Femur (tissue), 1 donor: Measurements from ENCODE around the gene CENPC.
"Not testable (repeated sequence)": the region's sequence is repeated elsewhere in the genome, so short reads cannot be mapped to it uniquely, and the experiment has no call there.

ENCODE experiments used
- DNase-seq: peaks from one replicate; pipeline ENCODE4 v3.0.0-alpha.2; 2017

The CENPC gene, protein sequence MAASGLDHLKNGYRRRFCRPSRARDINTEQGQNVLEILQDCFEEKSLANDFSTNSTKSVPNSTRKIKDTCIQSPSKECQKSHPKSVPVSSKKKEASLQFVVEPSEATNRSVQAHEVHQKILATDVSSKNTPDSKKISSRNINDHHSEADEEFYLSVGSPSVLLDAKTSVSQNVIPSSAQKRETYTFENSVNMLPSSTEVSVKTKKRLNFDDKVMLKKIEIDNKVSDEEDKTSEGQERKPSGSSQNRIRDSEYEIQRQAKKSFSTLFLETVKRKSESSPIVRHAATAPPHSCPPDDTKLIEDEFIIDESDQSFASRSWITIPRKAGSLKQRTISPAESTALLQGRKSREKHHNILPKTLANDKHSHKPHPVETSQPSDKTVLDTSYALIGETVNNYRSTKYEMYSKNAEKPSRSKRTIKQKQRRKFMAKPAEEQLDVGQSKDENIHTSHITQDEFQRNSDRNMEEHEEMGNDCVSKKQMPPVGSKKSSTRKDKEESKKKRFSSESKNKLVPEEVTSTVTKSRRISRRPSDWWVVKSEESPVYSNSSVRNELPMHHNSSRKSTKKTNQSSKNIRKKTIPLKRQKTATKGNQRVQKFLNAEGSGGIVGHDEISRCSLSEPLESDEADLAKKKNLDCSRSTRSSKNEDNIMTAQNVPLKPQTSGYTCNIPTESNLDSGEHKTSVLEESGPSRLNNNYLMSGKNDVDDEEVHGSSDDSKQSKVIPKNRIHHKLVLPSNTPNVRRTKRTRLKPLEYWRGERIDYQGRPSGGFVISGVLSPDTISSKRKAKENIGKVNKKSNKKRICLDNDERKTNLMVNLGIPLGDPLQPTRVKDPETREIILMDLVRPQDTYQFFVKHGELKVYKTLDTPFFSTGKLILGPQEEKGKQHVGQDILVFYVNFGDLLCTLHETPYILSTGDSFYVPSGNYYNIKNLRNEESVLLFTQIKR

DNA sequence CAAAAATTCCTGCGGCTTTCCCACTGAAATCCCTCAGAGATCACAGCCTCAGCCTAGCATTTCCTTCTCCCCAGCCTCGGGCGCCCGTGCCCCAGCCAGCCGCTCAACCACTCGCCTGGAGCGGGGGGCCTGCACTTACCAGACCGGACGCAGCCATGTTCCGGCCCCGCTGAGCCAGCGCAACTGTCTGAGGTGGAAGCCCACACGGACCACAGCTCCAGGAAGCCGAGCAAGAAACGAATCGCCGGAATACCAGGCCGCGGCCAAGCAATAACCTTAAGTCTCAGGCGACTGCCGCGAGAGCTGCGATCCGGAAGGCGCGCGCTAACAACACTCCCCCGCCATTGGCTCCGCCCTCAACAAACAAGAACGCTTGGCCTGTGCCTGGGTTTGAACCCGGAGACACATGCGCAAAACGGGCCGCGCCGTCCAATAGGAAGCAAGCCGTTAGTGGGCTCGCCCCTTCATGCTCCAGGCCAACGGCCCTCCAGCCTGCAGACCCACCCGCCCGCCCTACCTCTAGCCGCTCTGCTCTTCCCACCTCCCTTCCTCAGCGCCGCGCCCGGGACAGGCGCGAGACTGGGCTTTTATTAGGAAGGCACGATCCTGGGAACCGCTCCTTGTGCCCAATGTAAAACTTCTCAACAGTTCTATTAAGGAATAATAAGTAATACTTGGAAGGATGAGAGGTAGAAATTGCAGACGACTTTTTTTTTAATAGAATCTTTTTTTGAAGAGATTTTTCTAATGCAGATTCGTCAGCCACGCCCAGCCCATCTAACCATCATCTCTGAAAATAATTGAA lies at the start of gene CENPC:
TSS of gene CENPC (minus strand) at position 305 of the 805 bp plus-strand sequence. CDS start at position 157, 148 bp downstream.
- DNase-seq, result peak; percentile 98

DNA sequence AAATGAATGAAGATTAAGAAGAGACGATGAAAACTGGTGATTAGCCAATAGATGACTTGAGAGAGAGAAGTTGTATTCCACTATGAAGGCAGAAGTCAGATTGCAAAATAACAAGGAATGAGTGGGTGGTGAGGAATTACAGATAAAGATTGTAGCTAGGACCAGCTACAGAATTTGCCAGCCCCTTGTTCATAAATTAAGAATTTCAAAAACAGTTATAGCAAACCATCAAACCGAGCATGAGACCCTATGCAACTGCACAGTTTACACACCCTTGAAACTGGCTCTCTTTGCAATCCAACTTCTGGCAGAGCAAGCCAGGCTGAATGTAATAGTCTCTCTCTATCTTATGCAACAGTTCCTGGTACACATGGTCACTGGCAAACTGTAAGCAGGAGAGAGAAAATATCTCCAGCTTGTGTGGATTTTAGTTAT lies 48.5 kb upstream of the CENPC start:
- no peak for DNase-seq

DNA sequence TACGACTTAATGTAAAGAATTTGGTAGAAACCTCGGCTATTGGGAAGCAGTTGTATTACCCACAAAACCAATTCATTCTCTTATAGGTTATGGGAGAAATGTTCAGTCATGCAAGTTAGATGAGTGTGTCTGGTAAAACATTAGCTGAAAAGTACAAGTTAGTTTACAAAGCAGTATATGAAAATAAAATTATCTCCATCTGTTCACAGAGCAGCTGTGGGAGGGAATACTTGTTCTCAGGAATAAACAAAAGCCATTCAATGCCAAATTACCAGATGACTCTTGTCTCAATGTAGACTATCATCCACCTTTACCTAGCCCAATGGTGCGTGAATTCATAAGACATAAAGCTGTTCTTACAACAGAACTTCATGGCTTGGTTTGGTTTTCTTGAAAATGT lies 41.9 kb upstream of the CENPC start:
- no peak for DNase-seq

DNA sequence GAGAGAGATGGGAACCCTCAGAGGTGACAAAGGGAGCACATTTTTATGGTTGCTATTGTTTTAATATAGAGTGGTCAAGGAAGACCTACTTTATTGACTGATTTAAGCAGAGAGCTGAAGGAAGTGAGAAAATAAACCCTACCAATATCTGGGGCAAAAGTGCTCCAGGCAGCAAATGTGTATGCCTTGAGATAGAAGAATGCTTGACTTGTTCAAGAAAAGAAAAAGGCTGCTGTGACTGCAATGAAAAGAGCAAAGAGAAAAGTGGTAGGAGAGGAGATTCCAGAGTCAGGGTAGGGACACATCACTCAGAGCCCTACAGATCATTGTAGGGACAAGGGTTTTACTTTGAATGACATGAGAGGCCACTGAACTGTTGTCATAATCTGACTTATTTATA lies 39.2 kb upstream of the CENPC start:
- DNase-seq, result no peak

DNA sequence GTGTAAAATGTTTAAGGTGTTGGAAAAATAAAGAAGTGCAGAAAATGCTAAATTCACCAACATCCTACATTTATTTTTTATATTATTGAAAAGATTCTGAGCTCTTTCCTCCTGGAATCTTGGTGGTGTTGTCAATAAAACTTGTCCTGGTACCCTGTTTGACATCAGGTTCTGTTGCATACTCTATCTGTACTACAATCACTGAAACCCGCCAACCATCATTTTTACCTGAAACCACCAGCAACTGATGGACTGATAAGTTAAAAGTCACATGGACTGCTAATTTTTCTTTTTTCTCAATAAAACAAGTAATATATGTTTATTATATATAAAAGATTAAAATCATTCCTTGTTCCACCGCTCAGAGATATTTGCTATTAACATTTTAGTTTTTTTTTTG lies 36.6 kb upstream of the CENPC start:
- DNase-seq, result no peak

DNA sequence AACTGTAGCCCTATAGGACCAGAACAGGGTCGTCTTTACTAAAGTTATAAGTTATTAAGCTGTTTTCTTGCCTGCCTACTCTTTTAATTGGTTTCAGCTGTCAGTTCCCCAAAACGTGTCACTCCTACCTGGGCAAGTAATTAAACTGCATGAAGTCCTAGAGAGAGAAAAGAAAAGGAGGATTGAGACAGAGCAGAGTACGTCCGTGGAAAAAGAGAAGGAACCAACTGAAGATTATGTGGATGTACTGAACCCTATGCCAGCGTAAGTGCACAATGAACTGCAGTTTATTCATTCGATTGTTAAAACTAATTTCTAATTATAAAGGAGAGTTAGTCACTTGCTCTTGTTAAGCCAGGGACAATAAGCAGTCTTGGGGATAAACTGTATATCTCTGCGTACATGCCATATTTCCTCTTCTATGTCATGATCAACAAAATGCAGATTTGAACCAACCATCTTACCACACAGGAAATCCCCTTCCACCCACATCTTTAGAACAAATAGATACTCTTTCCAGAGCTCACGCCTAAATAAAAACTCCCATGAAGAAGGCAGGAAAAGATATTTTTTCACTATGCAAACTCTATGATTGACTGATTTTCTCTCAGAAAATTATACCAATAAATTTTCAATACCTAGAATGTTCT lies 36.0 kb upstream of the CENPC start:
- DNase-seq, result no peak

DNA sequence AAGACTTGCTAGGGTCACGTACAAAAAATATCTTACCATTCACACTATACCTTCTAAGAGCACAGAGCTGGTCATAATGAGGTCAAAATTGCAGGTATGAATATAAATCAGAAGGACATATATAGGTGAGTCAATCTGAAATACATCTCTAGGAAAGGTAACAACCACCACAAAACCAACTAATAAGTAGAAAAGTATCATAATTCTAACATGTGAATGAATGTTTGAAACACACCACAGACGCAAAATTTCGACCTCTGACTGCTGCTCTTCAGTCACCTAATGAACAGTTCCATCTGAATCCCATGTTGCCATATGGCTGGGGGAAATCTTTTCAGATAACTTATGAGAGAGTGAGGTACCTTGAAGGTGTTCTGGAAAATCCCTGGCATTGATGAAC lies 35.3 kb upstream of the CENPC start:
- DNase-seq, result no peak

DNA sequence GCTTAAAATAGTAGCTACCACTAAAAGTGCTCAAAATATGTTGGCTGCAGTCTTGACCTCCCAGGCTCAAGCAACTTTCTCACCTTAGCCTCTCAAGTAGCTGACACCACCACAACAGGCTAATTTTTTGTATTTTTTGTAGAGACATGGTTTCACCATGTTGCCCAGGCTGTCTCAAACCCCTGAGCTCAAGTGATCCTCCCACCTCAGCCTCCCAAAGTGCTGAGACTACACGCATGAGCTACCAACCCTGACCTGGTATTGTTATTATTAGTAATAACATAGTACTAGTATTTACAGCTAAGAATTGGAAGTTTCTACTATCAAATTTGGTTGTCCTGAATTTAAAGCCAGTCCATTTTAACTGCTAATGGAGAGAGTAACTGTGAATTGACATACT lies 31.2 kb upstream of the CENPC start:
- DNase-seq, result no peak

DNA sequence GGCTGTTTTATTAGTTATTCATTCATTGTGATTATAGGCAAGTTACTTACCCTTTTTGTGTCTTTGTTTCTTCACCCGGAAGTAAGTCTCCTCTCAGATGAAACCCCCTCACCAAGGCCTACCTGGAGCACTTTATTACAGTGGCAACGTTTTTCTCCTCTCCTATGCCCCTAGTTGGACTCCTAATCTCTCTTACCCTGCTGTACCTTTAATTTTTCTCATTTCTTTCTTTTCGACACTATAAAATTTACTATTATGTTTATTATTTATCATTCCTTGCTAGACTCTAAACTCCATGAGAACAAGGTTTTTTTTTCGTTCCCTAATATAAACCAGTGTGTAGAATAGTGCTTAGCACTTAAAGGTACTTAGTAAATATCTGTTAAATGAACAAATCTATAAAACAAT lies 30.8 kb upstream of the CENPC start:
- no peak for DNase-seq

DNA sequence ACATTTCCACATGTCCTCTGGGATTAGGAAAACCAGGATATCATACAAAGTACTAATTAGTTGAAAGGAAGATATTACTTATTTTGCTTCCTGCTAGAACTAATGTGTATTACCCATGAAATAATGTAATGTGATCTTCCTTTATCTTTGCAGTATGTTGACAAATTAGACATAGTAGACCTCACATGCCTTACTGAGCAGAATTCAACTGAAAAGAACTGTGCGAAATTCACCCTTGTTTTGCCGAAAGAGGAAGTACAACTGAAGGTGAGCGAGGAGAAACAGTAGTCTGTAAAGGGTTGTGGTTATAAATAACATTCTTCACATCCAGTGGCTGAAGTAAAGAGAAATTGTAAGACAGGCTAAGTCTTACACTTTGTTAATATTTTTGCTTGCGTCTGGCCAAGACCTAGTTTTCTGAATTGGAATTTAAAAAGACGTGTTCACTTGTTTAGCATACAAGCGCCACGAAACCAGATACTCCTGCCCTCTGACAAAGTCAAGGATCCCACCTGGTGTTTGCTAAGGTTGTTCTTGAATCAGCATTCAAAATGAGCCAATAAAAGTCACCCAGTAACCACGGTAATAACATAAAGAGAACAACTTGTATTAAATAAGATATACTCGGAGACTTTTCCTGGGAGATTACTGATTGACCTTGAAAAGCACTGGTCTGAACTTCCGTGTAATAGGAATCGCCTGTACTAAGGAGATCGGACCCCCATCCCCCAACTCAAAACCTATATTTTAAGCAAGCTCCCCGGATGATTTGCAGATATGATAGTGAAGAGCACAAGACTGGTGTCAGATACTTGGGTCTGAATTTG lies 30.1 kb upstream of the CENPC start:
- no peak for DNase-seq

DNA sequence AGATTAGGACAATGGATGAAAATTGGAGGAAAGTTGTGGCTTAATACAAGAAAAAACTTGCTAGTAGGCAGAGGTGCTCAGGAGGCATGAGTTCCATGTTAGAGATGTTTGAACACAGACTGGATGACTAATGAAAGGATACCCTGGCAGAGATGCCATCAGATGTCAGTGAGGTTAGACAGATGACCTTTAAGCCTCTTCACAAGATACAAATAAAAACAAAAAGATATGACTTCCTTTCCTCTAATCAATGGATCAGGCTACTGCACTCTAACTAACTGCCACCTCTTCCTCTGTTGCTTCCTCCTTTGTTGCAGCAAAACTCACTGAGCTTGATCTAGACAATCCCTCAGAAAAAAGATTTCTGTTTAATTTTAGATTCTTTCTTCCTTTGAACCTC lies 27.9 kb upstream of the CENPC start:
- no peak for DNase-seq

DNA sequence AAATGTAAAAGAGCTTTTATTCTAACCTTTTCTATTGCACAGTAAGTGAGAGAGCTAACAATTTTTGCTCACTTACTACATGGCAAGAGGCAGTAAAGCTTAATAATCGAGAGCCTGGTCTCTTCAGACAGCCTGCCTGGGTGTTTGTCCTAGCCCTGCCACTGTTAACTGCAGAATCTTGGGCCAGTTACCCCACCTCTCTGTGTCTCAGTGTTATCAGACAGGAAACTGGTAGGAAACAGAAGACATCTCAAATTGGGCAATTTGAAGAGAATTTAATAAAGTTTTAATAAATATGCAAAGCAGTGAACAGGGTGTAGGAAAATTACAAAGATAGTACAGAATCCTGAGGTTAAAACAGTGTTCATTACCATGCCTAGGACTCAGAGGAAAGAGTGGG lies 26.7 kb upstream of the CENPC start:
- DNase-seq, result no peak

DNA sequence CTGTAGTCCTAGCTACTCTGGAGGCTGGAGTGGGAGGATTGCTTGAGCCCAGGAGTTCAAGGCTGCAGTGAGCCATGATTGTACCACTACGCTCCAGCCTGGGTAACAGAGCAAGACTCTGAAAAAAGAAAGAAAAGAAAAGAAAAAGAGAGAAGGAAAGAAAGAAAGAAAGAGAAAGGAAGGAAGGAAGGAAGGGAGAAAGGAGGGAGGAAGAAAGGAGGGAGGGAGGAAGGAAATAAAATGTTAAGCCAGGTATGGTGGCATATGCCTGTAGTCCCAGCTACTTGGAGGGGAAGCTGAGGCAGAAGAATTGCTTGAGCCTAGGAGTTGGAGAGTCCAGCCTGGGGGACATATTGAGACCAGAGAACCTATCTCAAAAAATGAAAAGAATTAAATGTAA lies 25.2 kb upstream of the CENPC start:
- no peak for DNase-seq

DNA sequence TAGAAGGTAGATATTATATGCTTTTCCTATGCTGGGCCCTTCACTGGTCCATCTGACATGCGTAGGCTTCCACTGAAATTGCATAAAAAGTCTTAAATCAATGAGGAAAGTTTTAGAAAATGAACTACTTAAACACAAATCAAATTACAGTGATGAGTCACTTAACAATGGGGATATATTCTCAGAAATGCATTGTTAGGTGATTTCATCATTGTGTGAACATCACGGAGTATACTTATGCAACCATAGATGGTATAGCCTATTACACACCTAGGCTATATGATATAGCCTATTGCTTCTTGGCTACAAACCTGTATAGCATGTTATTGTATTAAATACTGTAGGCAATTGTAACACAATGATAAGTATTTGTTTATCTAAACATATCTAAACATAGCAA lies 23.5 kb upstream of the CENPC start:
- no peak for DNase-seq

DNA sequence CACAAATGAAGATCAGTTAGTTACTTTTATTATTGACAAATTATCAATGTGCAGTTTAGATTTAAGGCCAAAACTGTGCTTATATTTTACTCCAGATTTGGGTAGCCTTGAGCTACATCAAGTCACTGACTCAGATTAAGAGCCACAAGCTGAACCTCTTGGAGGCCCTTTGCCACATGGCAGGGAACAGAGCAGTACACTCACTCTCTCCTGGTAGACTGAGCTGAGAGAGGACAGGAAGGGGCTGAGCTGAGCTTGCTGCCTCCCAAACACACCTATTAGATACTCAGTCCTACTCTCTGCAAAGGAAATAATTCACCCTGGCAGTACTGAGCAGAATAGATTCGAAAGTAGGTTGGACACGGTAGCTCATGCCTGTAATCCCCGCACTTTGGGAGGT lies 21.0 kb upstream of the CENPC start:
- no peak for DNase-seq

DNA sequence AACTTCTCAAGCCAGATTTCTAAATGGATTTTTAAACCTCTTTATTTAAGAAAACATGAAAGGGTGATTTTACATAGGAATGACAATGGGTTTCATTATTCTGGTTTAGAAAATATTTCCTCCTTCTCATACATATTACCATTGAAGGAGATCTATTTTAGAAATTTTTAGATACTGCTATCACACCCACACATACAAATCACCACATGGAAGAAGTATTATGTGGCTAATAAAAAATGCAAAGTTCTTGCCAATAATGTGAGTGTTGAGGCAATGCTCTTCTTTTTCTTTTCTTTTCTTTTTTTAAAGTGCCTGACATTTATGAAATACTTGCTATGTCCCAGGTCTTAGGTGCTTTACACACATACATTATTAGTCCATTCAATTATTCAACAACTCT lies 20.0 kb upstream of the CENPC start:
- no peak for DNase-seq

DNA sequence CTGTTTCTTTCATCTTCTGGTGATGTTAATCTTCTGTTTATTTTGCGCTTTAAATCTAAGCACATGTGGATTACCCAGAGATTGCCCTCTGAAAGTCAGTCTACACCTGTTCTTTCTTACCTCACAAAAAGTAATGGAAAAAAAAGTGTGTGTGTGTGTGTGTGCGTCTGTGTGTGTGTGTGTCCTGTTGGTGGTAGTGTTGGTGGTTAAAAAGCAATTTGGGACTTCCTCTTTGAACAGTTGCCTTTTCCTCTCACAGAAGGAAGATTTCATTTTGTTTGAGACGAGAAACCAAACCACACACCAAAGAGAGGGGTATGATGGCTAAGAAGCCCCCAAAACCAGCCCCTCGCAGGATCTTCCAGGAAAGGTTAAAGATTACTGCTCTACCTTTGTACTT lies 13.2 kb upstream of the CENPC start, which contains the start of gene STAP1:
TSS of gene STAP1 (plus strand) at position 235 of the 400 bp plus-strand sequence. CDS start at position 318, 83 bp downstream.
- DNase-seq, result no peak

DNA sequence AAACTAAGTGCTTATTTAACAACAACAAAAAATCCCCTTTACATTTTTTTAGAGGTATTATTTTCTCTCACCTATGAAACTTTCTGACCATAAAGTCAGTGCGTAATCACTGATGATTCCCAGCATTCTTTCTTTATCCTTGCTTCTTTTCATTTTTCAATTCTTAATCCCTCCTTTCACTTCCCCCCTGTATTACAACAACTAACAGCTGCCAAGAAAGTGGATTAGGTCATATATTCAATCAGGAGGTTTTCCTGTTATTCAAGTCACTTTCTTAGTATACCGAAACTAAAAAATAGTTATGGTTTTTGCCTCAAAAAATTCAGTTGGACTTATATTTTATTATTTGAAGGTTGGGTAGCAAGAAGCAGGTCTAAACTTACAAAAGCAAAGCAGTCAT lies 11.1 kb upstream of the CENPC start:
- DNase-seq, result no peak

DNA sequence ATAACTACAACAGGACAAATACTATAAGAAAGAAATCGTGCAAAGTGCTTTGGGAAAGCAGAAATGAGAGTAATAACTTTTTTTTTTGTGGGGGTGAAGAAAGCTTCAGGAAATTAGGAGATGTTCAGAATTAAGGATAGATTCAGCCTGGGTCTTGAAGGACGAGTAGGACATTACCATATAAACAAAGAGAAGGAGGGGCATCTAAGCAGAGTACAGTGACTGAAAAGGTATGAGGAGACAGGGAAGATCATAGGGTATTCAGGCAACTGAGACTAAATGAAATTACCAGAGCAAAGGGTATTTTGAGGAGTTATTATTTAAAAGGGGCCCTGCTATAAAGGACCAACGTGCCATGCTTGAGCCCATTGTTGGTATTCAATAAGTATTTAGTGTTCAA lies 10.1 kb upstream of the CENPC start:
- no peak for DNase-seq

DNA sequence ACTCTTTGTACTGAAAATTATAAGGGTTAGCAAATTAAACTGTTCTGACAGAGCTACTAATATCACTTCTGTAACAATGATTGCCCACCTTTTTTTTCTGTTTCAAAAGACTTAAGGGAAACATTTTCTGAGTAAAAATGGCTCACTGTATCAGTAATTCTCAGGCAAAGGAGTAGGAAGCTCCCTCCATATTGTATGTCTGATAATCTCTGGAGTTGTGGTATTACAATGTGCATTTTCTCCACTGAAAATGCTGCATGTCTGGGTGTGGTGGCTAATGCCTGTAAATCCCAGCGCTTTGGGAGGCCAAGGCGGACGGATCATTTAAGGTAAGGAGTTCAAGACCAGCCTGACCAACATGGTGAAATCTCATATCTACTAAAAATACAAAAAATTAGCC lies 8.8 kb upstream of the CENPC start:
- DNase-seq, result no peak

DNA sequence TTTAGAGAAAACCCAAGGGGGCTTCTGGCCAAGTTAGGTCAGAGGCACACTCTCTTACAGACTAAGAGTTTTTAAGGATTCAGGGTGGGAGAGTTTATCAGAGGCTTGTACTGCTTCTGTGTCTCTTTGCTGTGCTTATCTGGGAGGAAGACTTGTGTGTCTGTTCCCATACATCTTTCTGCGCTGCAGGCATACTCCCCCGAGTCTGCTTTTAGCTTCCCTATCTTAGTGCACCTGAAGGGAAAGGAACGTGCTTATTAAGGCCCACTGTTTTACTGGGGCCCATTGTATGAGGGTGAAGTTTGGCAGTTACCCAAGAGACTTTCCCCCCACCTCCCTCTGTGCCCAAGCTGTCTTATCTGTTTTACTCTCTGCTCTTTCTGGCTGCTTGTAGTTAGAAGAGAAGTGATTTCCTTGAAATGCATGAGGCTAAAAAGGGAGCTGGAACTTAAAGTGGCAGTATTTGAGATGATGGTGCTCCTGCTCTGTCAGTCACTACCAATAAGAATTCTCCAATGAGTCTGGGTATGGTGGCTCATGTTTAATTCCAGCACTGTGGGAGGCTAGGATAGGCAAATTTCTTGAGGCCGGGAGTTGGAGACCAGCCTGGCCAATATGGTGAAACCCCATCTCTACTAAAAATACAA lies 7.0 kb upstream of the CENPC start:
- not testable (repeated sequence) for DNase-seq
